Smooth muscle cell (in vitro differentiated cells): Measurements from ENCODE around the gene C2CD3. TPM values are rescaled to one million over a fixed set of nuclear protein-coding genes. Genes with fewer than 3 reads are reported as not detected.

ENCODE experiments used
- DNase-seq: peaks from one replicate; lab custom pipeline; 2025; ENCODE audit not compliant: unreplicated experiment; lab: John Stamatoyannopoulos, UW
- H2AFZ ChIP-seq: fragments of 200-600 bp; sonication (generic); 2 replicates; pipeline ENCODE4 v1.6.0; 2016; ENCODE audit warnings: antibody characterized with exemption, low read depth, mild to moderate bottlenecking
- H3F3A ChIP-seq: fragments of 200-600 bp; sonication (generic); 2 replicates; pipeline ENCODE4 v1.6.0; 2017; ENCODE audit warnings: antibody characterized with exemption, low read depth
- H3K27ac ChIP-seq: fragments of 200-600 bp; sonication (generic); 2 replicates; pipeline ENCODE4 v1.5.1; 2016; ENCODE audit warnings: low read depth, mild to moderate bottlenecking
- H3K27me3 ChIP-seq: fragments of 200-600 bp; sonication (generic); 2 replicates; pipeline ENCODE4 v1.6.1; 2016; ENCODE audit warnings: low read depth, mild to moderate bottlenecking
- H3K36me3 ChIP-seq: fragments of 200-600 bp; sonication (generic); 2 replicates; pipeline ENCODE4 v1.5.1; 2016; ENCODE audit warnings: low read depth
- H3K4me1 ChIP-seq: fragments of 200-600 bp; sonication (generic); 2 replicates; pipeline ENCODE4 v1.5.1; 2016; ENCODE audit warnings: low read depth
- H3K4me2 ChIP-seq: fragments of 200-600 bp; sonication (generic); 2 replicates; pipeline ENCODE4 v1.6.0; 2016; ENCODE audit warnings: mild to moderate bottlenecking
- H3K4me3 ChIP-seq: fragments of 200-600 bp; sonication (generic); 2 replicates; pipeline ENCODE4 v1.5.1; 2016; ENCODE audit warnings: mild to moderate bottlenecking
- H3K79me2 ChIP-seq: fragments of 200-600 bp; sonication (generic); 2 replicates; pipeline ENCODE4 v1.6.0; 2016; ENCODE audit warnings: low read depth, mild to moderate bottlenecking
- H3K9ac ChIP-seq: fragments of 200-600 bp; sonication (generic); 2 replicates; pipeline ENCODE4 v1.6.0; 2016; ENCODE audit warnings: low read depth
- H3K9me3 ChIP-seq: fragments of 200-600 bp; sonication (generic); replicated peaks from 2 replicates; pipeline ENCODE4 v1.5.1; 2016; ENCODE audit warnings: low read depth
- H4K20me1 ChIP-seq: fragments of 200-600 bp; sonication (generic); 2 replicates; pipeline ENCODE4 v1.6.0; 2016; ENCODE audit warnings: low read depth
- CTCF ChIP-seq: fragments of 200-600 bp; sonication (generic); IDR thresholded peaks from 2 replicates; pipeline ENCODE4 v1.5.1; 2017; ENCODE audit warnings: borderline replicate concordance, mild to moderate bottlenecking, antibody characterized with exemption; ENCODE audit not compliant: insufficient read depth, poor library complexity, severe bottlenecking
- whole genome bisulfite sequencing: methylation state at CpG from one replicate; pipeline ENCODE4 v1.1.7; 2016; ENCODE audit warnings: low lambda C conversion rate; 5-methylcytosine and 5-hydroxymethylcytosine counted together
- polyA plus RNA-seq: library from polyadenylated mRNA; unstranded; fragments of >200 nt; fragmentation: Nextera tagmentation; extraction: Ambion mirVana; gene quantifications from 2 replicates; pipeline ENCODE4 v1.2.1, GENCODE V29; 2016
- total RNA-seq: library from RNA; depleted of rRNA; stranded (reverse); fragments of >200 nt; gene quantifications from 2 replicates; pipeline ENCODE4 v1.2.3, GENCODE V29; 2014

C2CD3 gene
- total and polyA plus RNA-seq, 2 experiments from 2014 or later: 4.9 to 24.1 TPM

DNA sequence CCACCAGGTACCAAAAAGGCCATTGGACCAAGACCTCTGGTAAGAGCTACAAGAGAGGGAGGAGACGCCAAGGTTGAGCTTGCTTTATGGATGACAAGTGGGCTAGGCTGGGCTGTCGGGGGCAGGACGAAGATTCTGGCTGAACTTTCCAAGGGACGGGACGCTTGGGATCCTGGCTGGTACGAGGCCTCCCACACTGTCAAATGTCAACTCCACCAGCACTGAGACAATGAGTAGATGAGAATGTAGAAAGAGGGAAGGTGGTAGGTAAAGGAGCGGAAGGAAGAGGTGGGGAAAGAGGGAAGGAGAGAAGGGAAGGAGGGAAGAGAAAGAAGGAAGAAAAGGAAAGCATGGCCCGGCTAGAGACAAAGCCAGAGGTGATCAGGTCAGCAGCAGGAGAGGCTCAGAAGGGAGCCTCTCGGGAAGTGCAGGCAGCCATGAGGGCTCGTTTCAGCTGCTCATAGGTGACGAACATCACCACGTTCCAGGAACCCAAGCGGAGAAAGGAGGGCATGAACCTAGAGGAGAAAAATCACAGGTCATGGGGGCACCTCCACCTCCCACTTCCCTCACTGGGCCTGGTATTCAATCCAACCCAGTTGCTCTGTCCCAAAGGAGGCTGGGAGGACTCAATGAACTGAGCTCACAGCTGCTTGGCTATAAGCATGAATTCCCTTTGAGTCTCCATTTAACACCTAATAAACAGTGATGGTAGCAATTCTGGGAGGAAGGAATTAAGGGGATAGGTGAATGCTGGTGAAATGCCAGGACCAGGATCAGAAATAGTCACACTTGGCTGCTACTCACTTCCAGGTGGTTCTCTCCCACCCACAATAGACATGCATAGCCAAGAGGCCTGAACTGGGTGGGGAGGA is 196.0 kb downstream of the C2CD3 start:
- no peak for DNase-seq
- no peak overlapping the region for H3K9ac ChIP-seq
- no peaks in the 10 kb centered on the region for H4K20me1 ChIP-seq
- no peaks in the 10 kb centered on the region for H3K9me3 ChIP-seq
- no peaks in the 10 kb centered on the region for H3K79me2 ChIP-seq
- no peaks in the 10 kb centered on the region for H3K4me1 ChIP-seq
- H3K27ac ChIP-seq: no peak overlapping the region
- H3F3A ChIP-seq: no peaks in the 10 kb centered on the region
- no peaks in the 10 kb centered on the region for H3K27me3 ChIP-seq
- H3K36me3 ChIP-seq: no peaks in the 10 kb centered on the region
- no peak overlapping the region for H3K4me3 ChIP-seq
- H3K4me2 ChIP-seq: no peak overlapping the region
- no peak overlapping the region for H2AFZ ChIP-seq
- no peak for TF ChIP-seq CTCF
- 91% methylated on average over 13 of the region's 13 CpGs for WGBS

DNA sequence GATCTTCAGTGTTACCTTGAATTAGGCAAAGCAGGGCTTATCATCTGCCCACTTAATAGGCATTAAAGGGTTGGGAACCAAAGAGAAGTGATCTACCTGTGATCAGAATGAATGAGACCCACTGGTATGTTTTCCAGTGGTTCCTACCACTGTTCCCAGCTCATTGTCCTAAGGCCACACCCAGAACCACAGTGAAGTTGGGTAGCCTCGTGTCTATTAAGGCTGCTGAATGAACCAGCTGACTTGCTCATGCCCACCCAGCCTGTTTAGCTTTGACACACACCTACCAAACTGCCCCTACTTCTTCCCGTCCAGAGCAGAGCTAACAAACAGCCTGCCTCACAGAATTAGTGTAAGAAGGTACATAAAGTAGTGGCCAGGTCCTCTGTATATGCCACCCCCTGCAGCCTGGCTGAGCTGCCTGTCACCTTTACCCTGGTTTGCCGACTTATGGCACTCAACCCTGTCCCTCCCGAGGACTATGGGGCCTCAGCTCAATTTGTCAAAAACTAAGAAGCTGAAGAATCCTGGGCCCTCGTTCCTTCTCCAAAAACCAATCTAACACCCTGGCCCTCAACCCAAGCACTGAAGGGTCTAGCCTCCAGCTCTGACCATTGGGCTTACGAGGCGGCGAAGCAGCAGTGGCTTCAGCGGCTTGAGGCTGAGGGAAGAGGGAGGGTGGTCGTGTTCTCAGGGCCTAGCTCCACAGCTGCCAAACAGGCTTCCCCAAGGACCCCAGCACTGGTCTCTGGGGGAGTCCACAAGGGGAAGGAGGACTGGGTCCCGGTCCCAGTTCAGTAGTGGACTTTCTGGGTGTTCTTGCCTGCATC is 198.0 kb downstream of the C2CD3 start:
- H3K9me3 ChIP-seq: no peaks in the 10 kb centered on the region
- no peaks in the 10 kb centered on the region for H3K4me1 ChIP-seq
- H3K27me3 ChIP-seq: no peaks in the 10 kb centered on the region
- DNase-seq: no peak
- no peak overlapping the region for H3K4me3 ChIP-seq
- 91% methylated on average over 11 of the region's 11 CpGs for WGBS
- no peaks in the 10 kb centered on the region for H3F3A ChIP-seq
- no peaks in the 10 kb centered on the region for H4K20me1 ChIP-seq
- no peaks in the 10 kb centered on the region for H3K36me3 ChIP-seq
- H2AFZ ChIP-seq: no peak overlapping the region
- H3K27ac ChIP-seq: no peak overlapping the region
- H3K4me2 ChIP-seq: no peak overlapping the region
- TF ChIP-seq CTCF: no peak
- H3K9ac ChIP-seq: no peak overlapping the region
- H3K79me2 ChIP-seq: no peaks in the 10 kb centered on the region

DNA sequence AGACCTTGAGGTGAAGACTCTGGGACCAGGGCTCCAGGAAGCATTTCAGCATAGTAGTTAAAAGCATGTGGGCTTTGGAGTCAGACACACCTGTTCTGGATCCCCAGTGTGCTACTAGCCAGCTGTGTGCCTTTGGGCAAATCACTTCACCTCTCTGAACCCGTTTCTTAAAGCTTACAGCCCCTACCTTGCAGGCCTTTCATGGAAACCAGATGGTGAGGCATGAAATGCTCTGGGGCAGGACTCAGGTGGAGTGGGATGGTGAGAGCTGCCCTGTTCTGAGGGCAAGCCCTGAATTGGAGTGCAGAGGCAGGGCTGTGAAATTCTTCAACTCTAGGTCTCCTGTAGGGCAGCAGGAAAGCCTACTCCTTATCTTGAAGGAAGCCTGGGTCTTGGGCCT is 198.6 kb downstream of the C2CD3 start:
- no peaks in the 10 kb centered on the region for H3K36me3 ChIP-seq
- no peak overlapping the region for H3K4me3 ChIP-seq
- no peaks in the 10 kb centered on the region for H3K9me3 ChIP-seq
- no peaks in the 10 kb centered on the region for H3K79me2 ChIP-seq
- no peaks in the 10 kb centered on the region for H3K4me1 ChIP-seq
- H3K9ac ChIP-seq: no peak overlapping the region
- WGBS: 86% methylated on average over 1 of the region's 1 CpG
- no peak overlapping the region for H3K4me2 ChIP-seq
- H3K27me3 ChIP-seq: no peaks in the 10 kb centered on the region
- H2AFZ ChIP-seq: no peak overlapping the region
- no peak for DNase-seq
- H3K27ac ChIP-seq: no peak overlapping the region
- no peak for TF ChIP-seq CTCF
- H4K20me1 ChIP-seq: no peaks in the 10 kb centered on the region
- H3F3A ChIP-seq: no peaks in the 10 kb centered on the region
